AG04450 (cell line): ENCODE results near the gene ZNF804B. TPM values are rescaled to one million over a fixed set of nuclear protein-coding genes. Genes with fewer than 3 reads are reported as not detected.
"Not testable (repeated sequence)": the region's sequence is repeated elsewhere in the genome, so short reads cannot be mapped to it uniquely, and the experiment has no call there.

Experiments used
- CTCF ChIA-PET: fragments of 300-600, 350-600 bp; formaldehyde crosslinking; extraction: SDS; loops from one replicate; lab custom pipeline; 2022; ENCODE audit warnings: antibody characterized with exemption, inconsistent platforms; lab: Charles Lee
- POLR2A ChIA-PET: fragments of 350-600 bp; formaldehyde crosslinking; extraction: SDS; loops from one replicate; lab custom pipeline; 2021; ENCODE audit warnings: antibody characterized with exemption, inconsistent platforms; lab: Yijun Ruan, JAX
- DNase-seq: peaks from one replicate; pipeline ENCODE4 v3.0.0-alpha.2; 2011; ENCODE audit warnings: low read depth, low spot score
- H3K27ac ChIP-seq: one replicate; pipeline ENCODE4 v1.5.1; 2012; ENCODE audit warnings: low read depth, low read length, control low read depth
- H3K27me3 ChIP-seq: one replicate; pipeline ENCODE4 v1.6.0; 2012; ENCODE audit warnings: low read length; ENCODE audit not compliant: control insufficient read depth, insufficient read depth
- H3K4me3 ChIP-seq: 2 replicates; pipeline ENCODE4 v1.5.1; 2011; ENCODE audit warnings: mild to moderate bottlenecking, low read depth, low read length, control low read depth
- H3K9me3 ChIP-seq: 2 replicates; pipeline ENCODE4 v1.5.1; 2012; ENCODE audit warnings: low read length; ENCODE audit not compliant: control insufficient read depth, insufficient read depth
- polyA plus RNA-seq: library from polyadenylated mRNA; depleted of rRNA; stranded (reverse); fragments of >200 nt; gene quantifications from 2 replicates; pipeline ENCODE4 v1.2.3, GENCODE V29; 2011
- TF ChIP-seq, protein P1 (sequence below): IDR thresholded peaks from 2 replicates; pipeline ENCODE4 v1.5.1; 2011; ENCODE audit warnings: low read depth, low read length, control low read depth, inconsistent platforms

The ZNF804B gene
- polyA plus RNA-seq, 1 experiment = not detected

DNA sequence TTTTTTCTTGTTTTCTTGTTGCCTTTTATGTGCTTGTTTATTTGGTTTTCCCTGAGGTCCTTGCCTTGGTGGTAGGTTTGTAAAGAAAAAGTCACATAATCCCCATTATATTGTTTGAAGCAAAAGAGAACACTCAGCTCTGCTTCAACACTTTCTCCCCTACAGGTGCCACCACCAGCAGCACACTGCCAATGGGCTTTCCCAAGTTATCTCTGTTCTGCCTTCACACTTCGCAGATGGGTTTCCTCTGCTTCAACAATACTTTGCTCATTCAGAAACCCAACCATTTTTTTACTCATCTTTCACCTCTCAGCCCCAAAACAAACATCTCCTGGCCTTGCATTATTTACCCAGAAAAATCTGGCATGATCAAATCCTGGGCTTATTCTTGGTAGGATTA is 411.1 kb downstream of the ZNF804B start:
- ChIA-PET CTCF (no interaction called here), POLR2A (no interaction called here)
- no peak for DNase-seq
- no peak overlapping the region for H3K4me3 ChIP-seq
- no peaks in the 10 kb centered on the region for H3K9me3 ChIP-seq
- TF ChIP-seq, protein P1, sequence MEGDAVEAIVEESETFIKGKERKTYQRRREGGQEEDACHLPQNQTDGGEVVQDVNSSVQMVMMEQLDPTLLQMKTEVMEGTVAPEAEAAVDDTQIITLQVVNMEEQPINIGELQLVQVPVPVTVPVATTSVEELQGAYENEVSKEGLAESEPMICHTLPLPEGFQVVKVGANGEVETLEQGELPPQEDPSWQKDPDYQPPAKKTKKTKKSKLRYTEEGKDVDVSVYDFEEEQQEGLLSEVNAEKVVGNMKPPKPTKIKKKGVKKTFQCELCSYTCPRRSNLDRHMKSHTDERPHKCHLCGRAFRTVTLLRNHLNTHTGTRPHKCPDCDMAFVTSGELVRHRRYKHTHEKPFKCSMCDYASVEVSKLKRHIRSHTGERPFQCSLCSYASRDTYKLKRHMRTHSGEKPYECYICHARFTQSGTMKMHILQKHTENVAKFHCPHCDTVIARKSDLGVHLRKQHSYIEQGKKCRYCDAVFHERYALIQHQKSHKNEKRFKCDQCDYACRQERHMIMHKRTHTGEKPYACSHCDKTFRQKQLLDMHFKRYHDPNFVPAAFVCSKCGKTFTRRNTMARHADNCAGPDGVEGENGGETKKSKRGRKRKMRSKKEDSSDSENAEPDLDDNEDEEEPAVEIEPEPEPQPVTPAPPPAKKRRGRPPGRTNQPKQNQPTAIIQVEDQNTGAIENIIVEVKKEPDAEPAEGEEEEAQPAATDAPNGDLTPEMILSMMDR = no peak
- H3K27ac ChIP-seq = no peak overlapping the region
- no peaks in the 10 kb centered on the region for H3K27me3 ChIP-seq

GRCh38 chr7:89182116-89182515 is 422.6 kb downstream of the ZNF804B start:
- Histone ChIP-seq H3K4me3 (no peak overlapping the region), H3K27ac (no peak overlapping the region), H3K27me3 (no peaks in the 10 kb centered on the region), H3K9me3 (peaks cover 13% of the 10 kb centered on the region; the same call in 1 of the 2 replicates)
- no peak for DNase-seq
- POLR2A ChIA-PET = no interaction called here
- TF ChIP-seq, protein P1 = no peak
- CTCF ChIA-PET = no interaction called here

DNA sequence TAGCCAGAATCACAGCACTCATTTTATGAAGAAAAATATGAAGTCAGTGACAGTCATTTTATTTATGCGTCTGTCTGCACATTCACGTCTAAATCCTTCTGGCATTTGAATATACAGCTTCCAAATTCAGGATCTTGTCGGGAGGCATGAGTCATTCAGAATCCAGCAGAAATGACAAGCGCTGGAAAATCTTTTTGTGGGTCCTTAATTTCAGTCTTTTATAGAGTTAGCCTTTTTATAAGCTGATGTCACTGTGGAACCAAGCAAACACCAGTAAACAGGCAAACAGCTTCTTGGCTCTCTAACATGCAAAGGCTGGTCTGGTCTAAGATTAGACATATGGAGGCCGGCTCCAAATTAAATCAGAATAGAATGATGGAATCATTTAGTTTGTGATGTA is 424.2 kb downstream of the ZNF804B start:
- ChIA-PET POLR2A (no interaction called here), CTCF (no interaction called here)
- Histone ChIP-seq H3K27ac (no peak overlapping the region), H3K27me3 (no peaks in the 10 kb centered on the region), H3K9me3 (peaks cover 13% of the 10 kb centered on the region; the same call in 1 of the 2 replicates), H3K4me3 (no peak overlapping the region)
- TF ChIP-seq, protein P1 = no peak
- DNase-seq = no peak

GRCh38 chr7:89200758-89201157 is 441.3 kb downstream of the ZNF804B start:
- Histone ChIP-seq H3K4me3 (no peak overlapping the region), H3K27me3 (no peaks in the 10 kb centered on the region), H3K27ac (no peak overlapping the region), H3K9me3 (no peaks in the 10 kb centered on the region)
- ChIA-PET POLR2A (no interaction called here), CTCF (no interaction called here)
- TF ChIP-seq, protein P1 = no peak
- no peak for DNase-seq

DNA sequence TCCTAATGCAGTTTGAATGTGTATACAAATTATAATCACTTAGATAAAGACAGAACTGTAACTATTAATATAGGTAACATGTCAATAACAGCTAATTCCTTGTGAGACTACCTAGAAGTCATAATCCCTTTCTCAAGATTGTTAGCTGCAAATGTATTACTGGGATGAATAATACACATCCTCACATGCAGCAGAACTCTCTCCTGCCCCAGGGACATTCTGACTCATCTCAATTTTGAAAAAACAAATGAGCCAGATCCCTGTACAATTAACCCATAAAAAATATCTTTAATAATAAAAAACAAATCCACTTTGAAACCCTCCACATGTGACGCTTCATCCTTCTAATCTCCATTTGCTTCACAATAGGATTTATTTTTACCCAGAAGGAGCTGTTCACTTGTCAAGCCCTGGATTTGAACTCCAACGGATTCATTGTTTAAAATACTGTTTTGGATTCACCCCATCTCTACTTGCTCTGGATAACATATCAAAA is 464.4 kb downstream of the ZNF804B start:
- no peak overlapping the region for H3K27ac ChIP-seq
- H3K4me3 ChIP-seq = no peak overlapping the region
- peaks cover 6% of the 10 kb centered on the region; the same call in 1 of the 2 replicates for H3K9me3 ChIP-seq
- ChIA-PET POLR2A (no interaction called here), CTCF (no interaction called here)
- no peaks in the 10 kb centered on the region for H3K27me3 ChIP-seq
- DNase-seq = no peak
- TF ChIP-seq, protein P1 = no peak

DNA sequence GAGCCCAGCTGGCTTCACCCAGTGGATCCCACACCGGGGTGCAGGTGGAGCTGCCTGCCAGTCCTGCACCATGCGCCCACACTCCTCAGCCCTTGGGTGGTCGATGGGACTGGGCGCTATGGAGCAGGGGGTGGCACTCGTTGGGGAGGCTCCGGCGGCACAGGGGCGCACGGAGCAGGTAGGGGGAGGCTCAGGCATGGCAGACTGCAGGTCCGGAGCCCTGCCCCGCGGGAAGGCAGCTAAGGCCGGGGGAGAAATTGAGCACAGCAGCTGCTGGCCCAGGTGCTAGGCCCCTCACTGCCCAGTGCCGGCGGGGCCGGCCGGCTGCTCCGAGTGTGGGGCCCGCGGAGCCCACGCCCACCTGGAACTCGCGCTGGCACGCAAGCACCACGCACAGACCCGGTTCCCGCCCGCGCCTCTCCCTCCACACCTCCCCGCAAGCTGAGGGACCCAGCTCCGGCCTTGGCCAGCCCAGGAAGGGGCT is 469.2 kb downstream of the ZNF804B start:
- POLR2A ChIA-PET, H3K4me3 ChIP-seq, CTCF ChIA-PET, H3K27me3 ChIP-seq, DNase-seq, H3K27ac ChIP-seq: not testable (repeated sequence)
- peaks cover 11% of the 10 kb centered on the region; the same call in 1 of the 2 replicates for H3K9me3 ChIP-seq
